Measurements from ENCODE around the gene CADM4.

DNA sequence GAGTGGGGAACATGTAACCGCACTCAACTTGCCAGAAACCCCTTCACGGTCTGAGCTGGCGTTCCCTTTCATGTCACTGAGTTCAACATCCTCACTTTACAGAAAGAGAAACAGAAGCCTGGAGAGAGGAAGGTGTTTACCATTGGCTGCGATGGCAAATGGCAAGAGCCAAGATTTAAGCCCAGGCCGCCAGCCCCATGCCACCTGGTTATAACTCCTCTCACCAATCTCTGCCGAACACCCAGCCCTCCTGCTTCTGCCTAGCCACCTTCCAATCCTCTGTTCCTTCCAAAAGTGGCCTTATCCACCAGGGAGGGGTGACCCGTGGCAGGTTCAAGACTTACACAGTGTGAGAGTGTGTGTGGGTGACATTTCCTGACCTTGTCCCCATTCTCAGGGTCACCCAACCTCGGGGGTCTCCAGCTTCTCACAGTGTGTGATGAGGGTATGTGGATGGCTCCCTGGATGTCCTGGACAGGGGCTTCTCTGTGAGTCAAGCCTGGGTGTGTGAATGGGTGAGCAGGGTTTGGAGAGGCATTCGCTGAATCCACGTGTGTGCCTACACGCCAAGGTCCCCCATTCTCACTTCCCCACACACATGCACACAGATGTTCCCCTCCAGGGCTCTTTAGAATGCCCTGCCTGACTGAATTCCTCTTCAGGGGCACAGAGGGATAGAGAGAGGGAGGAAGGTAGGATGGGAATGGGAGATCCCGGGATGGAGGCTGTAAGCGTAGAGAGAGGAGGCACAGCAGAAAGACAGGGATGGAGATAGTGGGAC lies 1.2 kb downstream of the CADM4 start:
- TF ChIP-seq, protein P1, sequence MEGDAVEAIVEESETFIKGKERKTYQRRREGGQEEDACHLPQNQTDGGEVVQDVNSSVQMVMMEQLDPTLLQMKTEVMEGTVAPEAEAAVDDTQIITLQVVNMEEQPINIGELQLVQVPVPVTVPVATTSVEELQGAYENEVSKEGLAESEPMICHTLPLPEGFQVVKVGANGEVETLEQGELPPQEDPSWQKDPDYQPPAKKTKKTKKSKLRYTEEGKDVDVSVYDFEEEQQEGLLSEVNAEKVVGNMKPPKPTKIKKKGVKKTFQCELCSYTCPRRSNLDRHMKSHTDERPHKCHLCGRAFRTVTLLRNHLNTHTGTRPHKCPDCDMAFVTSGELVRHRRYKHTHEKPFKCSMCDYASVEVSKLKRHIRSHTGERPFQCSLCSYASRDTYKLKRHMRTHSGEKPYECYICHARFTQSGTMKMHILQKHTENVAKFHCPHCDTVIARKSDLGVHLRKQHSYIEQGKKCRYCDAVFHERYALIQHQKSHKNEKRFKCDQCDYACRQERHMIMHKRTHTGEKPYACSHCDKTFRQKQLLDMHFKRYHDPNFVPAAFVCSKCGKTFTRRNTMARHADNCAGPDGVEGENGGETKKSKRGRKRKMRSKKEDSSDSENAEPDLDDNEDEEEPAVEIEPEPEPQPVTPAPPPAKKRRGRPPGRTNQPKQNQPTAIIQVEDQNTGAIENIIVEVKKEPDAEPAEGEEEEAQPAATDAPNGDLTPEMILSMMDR (IDR thresholded peaks at IDR 0.05; ENCODE audit: low read depth, low read length, missing input control), result no peak
- no peak for TF ChIP-seq RAD21 (IDR thresholded peaks at IDR 0.05)
- TF ChIP-seq, protein P2, sequence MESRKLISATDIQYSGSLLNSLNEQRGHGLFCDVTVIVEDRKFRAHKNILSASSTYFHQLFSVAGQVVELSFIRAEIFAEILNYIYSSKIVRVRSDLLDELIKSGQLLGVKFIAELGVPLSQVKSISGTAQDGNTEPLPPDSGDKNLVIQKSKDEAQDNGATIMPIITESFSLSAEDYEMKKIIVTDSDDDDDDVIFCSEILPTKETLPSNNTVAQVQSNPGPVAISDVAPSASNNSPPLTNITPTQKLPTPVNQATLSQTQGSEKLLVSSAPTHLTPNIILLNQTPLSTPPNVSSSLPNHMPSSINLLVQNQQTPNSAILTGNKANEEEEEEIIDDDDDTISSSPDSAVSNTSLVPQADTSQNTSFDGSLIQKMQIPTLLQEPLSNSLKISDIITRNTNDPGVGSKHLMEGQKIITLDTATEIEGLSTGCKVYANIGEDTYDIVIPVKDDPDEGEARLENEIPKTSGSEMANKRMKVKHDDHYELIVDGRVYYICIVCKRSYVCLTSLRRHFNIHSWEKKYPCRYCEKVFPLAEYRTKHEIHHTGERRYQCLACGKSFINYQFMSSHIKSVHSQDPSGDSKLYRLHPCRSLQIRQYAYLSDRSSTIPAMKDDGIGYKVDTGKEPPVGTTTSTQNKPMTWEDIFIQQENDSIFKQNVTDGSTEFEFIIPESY (IDR thresholded peaks at IDR 0.05), result no peak
- TF ChIP-seq, protein P3, sequence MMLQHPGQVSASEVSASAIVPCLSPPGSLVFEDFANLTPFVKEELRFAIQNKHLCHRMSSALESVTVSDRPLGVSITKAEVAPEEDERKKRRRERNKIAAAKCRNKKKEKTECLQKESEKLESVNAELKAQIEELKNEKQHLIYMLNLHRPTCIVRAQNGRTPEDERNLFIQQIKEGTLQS (IDR thresholded peaks at IDR 0.05), result no peak
- TF ChIP-seq, protein P4, sequence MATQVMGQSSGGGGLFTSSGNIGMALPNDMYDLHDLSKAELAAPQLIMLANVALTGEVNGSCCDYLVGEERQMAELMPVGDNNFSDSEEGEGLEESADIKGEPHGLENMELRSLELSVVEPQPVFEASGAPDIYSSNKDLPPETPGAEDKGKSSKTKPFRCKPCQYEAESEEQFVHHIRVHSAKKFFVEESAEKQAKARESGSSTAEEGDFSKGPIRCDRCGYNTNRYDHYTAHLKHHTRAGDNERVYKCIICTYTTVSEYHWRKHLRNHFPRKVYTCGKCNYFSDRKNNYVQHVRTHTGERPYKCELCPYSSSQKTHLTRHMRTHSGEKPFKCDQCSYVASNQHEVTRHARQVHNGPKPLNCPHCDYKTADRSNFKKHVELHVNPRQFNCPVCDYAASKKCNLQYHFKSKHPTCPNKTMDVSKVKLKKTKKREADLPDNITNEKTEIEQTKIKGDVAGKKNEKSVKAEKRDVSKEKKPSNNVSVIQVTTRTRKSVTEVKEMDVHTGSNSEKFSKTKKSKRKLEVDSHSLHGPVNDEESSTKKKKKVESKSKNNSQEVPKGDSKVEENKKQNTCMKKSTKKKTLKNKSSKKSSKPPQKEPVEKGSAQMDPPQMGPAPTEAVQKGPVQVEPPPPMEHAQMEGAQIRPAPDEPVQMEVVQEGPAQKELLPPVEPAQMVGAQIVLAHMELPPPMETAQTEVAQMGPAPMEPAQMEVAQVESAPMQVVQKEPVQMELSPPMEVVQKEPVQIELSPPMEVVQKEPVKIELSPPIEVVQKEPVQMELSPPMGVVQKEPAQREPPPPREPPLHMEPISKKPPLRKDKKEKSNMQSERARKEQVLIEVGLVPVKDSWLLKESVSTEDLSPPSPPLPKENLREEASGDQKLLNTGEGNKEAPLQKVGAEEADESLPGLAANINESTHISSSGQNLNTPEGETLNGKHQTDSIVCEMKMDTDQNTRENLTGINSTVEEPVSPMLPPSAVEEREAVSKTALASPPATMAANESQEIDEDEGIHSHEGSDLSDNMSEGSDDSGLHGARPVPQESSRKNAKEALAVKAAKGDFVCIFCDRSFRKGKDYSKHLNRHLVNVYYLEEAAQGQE (IDR thresholded peaks at IDR 0.05), result no peak
- TF ChIP-seq, protein P5, sequence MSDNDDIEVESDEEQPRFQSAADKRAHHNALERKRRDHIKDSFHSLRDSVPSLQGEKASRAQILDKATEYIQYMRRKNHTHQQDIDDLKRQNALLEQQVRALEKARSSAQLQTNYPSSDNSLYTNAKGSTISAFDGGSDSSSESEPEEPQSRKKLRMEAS (IDR thresholded peaks at IDR 0.05), result no peak
- no peak for TF ChIP-seq GABPA (IDR thresholded peaks at IDR 0.05 in 1 of 2, conservative IDR thresholded peaks at IDR 0.05 in 1 of 2)
- no peak for TF ChIP-seq TAF1 (conservative IDR thresholded peaks at IDR 0.05)
- TF ChIP-seq HNF4G (IDR thresholded peaks at IDR 0.05), result no peak
- no peak for TF ChIP-seq SP1 (IDR thresholded peaks at IDR 0.05)

Data from liver (tissue), 3 donors.